Caco-2 (cell line): ENCODE results near the gene CBX7. TPM values are rescaled to one million over a fixed set of nuclear protein-coding genes. Genes with fewer than 3 reads are reported as not detected.

ENCODE experiments used
- BruUV-seq: library from RNA; stranded (reverse); fragments of 400-500 nt; replicated peaks from 2 replicates; lab custom pipeline; 2021; lab: Mats Ljungman, UMichigan
- CTCF ChIA-PET: fragments of 300-600 bp; sonication (Branson Sonifier 250); formaldehyde crosslinking; loops from one replicate; lab custom pipeline; 2022; ENCODE audit warnings: antibody characterized with exemption; lab: Charles Lee
- POLR2A ChIA-PET: fragments of 300-600 bp; sonication (Branson Sonifier 250); formaldehyde crosslinking; loops from one replicate; lab custom pipeline; 2022; ENCODE audit warnings: antibody characterized with exemption; lab: Charles Lee
- DNase-seq, 2 experiments: peaks; one replicate each; pipeline versions ENCODE4 v3.0.0 to v3.0.0-alpha.2; 2020 to 2022
- H3K27me3 ChIP-seq: replicated peaks from 2 replicates; pipeline ENCODE4 v1.6.0; 2011; ENCODE audit warnings: low read length; ENCODE audit not compliant: control insufficient read depth, insufficient read depth
- H3K36me3 ChIP-seq: 2 replicates; pipeline ENCODE4 v1.5.1; 2011; ENCODE audit warnings: low read length; ENCODE audit not compliant: control insufficient read depth, insufficient read depth
- H3K4me1 ChIP-seq: fragments of 250-450 bp; sonication (Bioruptor Pico); 2 replicates; pipeline ENCODE4 v1.5.1; 2020; ENCODE audit warnings: mild to moderate bottlenecking
- H3K4me3 ChIP-seq: 2 replicates; pipeline ENCODE4 v1.5.1; 2011; ENCODE audit warnings: low read depth, mild to moderate bottlenecking, control low read depth, low read length
- H3K9me3 ChIP-seq: fragments of 250-450 bp; sonication (Bioruptor Pico); 2 replicates; pipeline ENCODE4 v1.5.1; 2020; ENCODE audit warnings: mild to moderate bottlenecking, moderate library complexity
- H3K27ac Mint-ChIP-seq: one replicate; pipeline ENCODE4 v1.8.0; 2022; ENCODE audit warnings: mixed read lengths; ENCODE audit not compliant: unreplicated experiment
- H3K27me3 Mint-ChIP-seq: one replicate; pipeline ENCODE4 v1.8.0; 2022; ENCODE audit warnings: mixed read lengths; ENCODE audit not compliant: insufficient read depth, unreplicated experiment
- H3K36me3 Mint-ChIP-seq: one replicate; pipeline ENCODE4 v1.8.0; 2022; ENCODE audit warnings: mild to moderate bottlenecking, mixed read lengths; ENCODE audit not compliant: insufficient read depth, unreplicated experiment
- H3K4me1 Mint-ChIP-seq: one replicate; pipeline ENCODE4 v1.8.0; 2022; ENCODE audit warnings: low read depth, mixed read lengths; ENCODE audit not compliant: unreplicated experiment
- H3K4me3 Mint-ChIP-seq: one replicate; pipeline ENCODE4 v1.8.0; 2022; ENCODE audit warnings: mild to moderate bottlenecking, moderate library complexity, mixed read lengths; ENCODE audit not compliant: unreplicated experiment
- H3K9me3 Mint-ChIP-seq: one replicate; pipeline ENCODE4 v1.8.0; 2022; ENCODE audit warnings: mixed read lengths; ENCODE audit not compliant: unreplicated experiment
- intact Hi-C: fragments of 100-400 bp; cut with micrococcal nuclease; formaldehyde crosslinking; loops from one replicate; pipeline ENCODE4 v1.10.0; 2022; ENCODE audit not compliant: unreplicated experiment
- total RNA-seq: library from RNA; stranded (reverse); gene quantifications from 2 replicates; pipeline ENCODE4 v1.2.3, GENCODE V29; 2022
- TF ChIP-seq, protein P1 (sequence below), 2 experiments: fragments of 200-600 bp in 1 of 2; IDR thresholded peaks; 1 replicate in 1 of 2; 2 replicates in 1 of 2; pipeline versions ENCODE4 v1.5.1 to v1.8.0; 2011 to 2022; ENCODE audit warnings: antibody characterized with exemption in 1 of 2, control low read depth in 1 of 2, inconsistent platforms in 1 of 2, low read depth in 1 of 2, low read length in 1 of 2, mild to moderate bottlenecking in 1 of 2, moderate library complexity in 1 of 2; ENCODE audit not compliant: insufficient read depth in 1 of 2, severe bottlenecking in 1 of 2, unreplicated experiment in 1 of 2

The CBX7 gene
- total RNA-seq, 1 experiment from 2014 or later: 4.4 TPM

DNA sequence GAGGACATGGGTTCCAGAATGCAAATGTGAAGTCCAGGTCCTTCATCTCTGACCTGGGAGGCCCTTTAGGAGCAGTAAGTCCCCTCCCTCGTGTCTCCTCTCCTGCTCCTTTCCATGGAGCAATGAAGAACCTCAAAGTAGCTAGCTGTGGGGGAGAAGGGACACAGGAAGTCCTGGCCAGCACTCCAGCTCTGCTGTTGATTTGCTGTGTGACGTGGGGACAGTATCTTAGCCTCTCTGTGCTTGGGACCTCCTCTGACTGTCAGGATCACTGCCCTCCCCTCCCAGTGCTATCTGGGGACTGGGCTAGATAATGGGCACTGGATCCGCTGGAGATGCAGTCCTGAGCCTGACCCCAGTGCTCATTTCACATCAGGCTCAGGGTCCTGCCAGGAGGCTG is 56.5 kb downstream of the CBX7 start:
- H3K4me3 Mint-ChIP-seq: no peak overlapping the region
- intact Hi-C loops: no loop called here
- no TSS peak for BruUV-seq

DNA sequence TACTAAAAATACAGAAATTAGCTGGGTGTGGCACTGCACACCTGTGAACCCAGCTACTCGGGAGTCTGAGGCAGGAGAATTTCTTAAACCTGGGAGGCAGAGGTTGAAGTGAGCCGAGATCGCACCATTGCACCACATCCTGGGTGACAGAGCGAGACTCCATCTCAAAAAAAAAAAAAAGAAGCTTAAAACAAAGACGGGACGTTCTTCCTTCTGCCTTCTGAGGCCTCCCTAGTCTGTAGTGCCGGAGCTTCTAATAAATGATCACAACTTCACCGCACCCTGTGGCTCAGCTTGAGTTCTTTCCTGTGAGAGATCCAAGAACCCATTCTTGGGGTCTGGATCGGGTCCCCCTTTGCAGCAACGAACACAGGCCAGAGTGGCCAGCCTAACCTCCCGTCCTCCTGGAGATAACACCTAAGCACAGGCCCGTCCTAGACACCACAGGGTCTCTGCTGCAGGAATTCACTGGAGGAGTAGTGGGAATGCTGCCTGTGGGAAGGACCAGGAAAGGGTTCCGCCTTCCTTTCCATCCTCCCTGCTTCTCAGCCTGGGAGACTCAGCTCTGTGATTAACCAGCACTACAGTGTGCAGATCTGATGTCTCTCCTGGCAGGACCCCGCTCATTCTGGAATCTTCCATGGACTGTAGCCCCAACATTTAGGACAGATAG is 57.6 kb downstream of the CBX7 start:
- Histone ChIP-seq H3K4me3 (no peak overlapping the region), H3K27me3 (no peaks in the 10 kb centered on the region), H3K4me1 (no peaks in the 10 kb centered on the region), H3K9me3 (no peaks in the 10 kb centered on the region), H3K36me3 (no peaks in the 10 kb centered on the region)
- CTCF ChIA-PET: interaction anchor here (0.5 kb wide), 1 partner anchor 1160 kb away, joined by 6 read pairs; no protein-coding TSS in a partner anchor
- H3K27ac Mint-ChIP-seq: no peak overlapping the region
- TF ChIP-seq, protein P1, sequence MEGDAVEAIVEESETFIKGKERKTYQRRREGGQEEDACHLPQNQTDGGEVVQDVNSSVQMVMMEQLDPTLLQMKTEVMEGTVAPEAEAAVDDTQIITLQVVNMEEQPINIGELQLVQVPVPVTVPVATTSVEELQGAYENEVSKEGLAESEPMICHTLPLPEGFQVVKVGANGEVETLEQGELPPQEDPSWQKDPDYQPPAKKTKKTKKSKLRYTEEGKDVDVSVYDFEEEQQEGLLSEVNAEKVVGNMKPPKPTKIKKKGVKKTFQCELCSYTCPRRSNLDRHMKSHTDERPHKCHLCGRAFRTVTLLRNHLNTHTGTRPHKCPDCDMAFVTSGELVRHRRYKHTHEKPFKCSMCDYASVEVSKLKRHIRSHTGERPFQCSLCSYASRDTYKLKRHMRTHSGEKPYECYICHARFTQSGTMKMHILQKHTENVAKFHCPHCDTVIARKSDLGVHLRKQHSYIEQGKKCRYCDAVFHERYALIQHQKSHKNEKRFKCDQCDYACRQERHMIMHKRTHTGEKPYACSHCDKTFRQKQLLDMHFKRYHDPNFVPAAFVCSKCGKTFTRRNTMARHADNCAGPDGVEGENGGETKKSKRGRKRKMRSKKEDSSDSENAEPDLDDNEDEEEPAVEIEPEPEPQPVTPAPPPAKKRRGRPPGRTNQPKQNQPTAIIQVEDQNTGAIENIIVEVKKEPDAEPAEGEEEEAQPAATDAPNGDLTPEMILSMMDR (IDR thresholded peaks at IDR 0.05; ENCODE audit: insufficient read depth in 1 of 2, low read depth in 1 of 2, low read length in 1 of 2, severe bottlenecking in 1 of 2, unreplicated experiment in 1 of 2): no peak
- POLR2A ChIA-PET: no interaction called here
- BruUV-seq: no TSS peak
- DNase-seq: no peak
- intact Hi-C loops: no loop called here
- H3K9me3 Mint-ChIP-seq: no peaks in the 10 kb centered on the region
- no peak overlapping the region for H3K4me3 Mint-ChIP-seq
- H3K4me1 Mint-ChIP-seq: no peaks in the 10 kb centered on the region
- no peaks in the 10 kb centered on the region for H3K36me3 Mint-ChIP-seq
- H3K27me3 Mint-ChIP-seq: no peaks in the 10 kb centered on the region

More for the DNA sequence above, 56.5 kb downstream of the CBX7 start:
- POLR2A ChIA-PET: no interaction called here
- Mint-ChIP-seq H3K4me1 (no peaks in the 10 kb centered on the region), H3K27me3 (no peaks in the 10 kb centered on the region), H3K27ac (no peak overlapping the region), H3K9me3 (no peaks in the 10 kb centered on the region), H3K36me3 (no peaks in the 10 kb centered on the region)
- DNase-seq: no peak
- H3K27me3 ChIP-seq: no peaks in the 10 kb centered on the region
- TF ChIP-seq, protein P1 (IDR thresholded peaks at IDR 0.05; ENCODE audit: insufficient read depth in 1 of 2, low read depth in 1 of 2, low read length in 1 of 2, severe bottlenecking in 1 of 2, unreplicated experiment in 1 of 2): no peak
- H3K4me1 ChIP-seq: no peaks in the 10 kb centered on the region
- no peaks in the 10 kb centered on the region for H3K9me3 ChIP-seq
- CTCF ChIA-PET: no interaction called here
- no peak overlapping the region for H3K4me3 ChIP-seq
- H3K36me3 ChIP-seq: no peaks in the 10 kb centered on the region

- H3K27ac Mint-ChIP-seq: no peak overlapping the region
- ChIA-PET POLR2A (no interaction called here), CTCF (no interaction called here)
- H3K4me1 Mint-ChIP-seq: peaks cover 7% of the 10 kb centered on the region
- H3K9me3 Mint-ChIP-seq: no peaks in the 10 kb centered on the region
- DNase-seq: no peak
- no TSS peak for BruUV-seq
- no peak overlapping the region for H3K4me3 Mint-ChIP-seq
- no peak overlapping the region for H3K4me3 ChIP-seq
- intact Hi-C loops: no loop called here
- no peaks in the 10 kb centered on the region for H3K36me3 ChIP-seq
- H3K9me3 ChIP-seq: no peaks in the 10 kb centered on the region
- H3K4me1 ChIP-seq: no peaks in the 10 kb centered on the region
- H3K27me3 ChIP-seq: no peaks in the 10 kb centered on the region
- no peaks in the 10 kb centered on the region for H3K27me3 Mint-ChIP-seq
- TF ChIP-seq, protein P1 (IDR thresholded peaks at IDR 0.05; ENCODE audit: insufficient read depth in 1 of 2, low read depth in 1 of 2, low read length in 1 of 2, severe bottlenecking in 1 of 2, unreplicated experiment in 1 of 2): no peak
- H3K36me3 Mint-ChIP-seq: no peaks in the 10 kb centered on the region
Observed at GRCh38 chr22:39092111-39092862, 60.2 kb downstream of the CBX7 start.
